Fibroblast of peridontal ligament (primary cell): ENCODE results near the gene CDKAL1.

Source experiments
- DNase-seq: peaks from one replicate; pipeline ENCODE4 v3.0.0-alpha.2; 2010; ENCODE audit errors: extremely low read depth

CDKAL1 gene

DNA sequence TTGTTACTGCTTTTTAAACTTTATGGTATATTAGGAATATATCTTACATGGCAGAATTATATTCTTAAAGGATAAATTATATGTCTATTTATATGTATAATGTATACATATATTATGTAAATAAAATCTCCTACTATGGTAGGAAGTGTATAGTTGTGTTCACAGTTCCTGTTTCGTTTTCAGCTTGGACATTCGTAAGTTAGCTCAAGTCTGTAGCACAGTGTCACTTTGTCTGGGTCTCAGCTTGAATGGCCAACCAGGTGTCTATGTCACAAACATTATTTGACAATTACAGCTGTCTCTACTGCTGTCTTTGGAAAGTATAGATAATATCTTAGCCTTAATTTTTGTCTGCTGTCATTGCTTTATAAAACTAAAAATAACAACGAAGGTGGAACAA, 303.9 kb downstream of the CDKAL1 start:
- no peak for DNase-seq

DNA sequence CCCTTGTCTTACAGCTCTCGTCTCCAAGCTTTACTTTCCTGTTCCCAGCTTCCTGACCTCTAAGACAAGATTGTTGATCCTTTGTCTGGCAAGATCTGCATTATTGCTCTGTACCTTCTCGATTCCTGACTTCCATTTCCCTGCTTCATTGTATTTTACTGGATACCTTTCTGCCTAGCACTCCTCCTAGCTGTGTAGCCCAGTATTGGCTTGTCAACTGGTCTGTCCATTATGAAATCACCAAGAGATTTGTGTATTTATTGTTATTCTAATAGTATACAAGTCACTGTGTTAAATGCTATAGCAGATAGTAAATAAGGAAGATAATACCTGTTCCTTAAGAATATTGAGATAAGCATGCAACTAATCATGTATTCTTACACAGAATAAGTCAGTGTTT, 305.4 kb downstream of the CDKAL1 start:
- DNase-seq, result no peak

GRCh38 chr6:20840675-20841074, 306.4 kb downstream of the CDKAL1 start:
- DNase-seq, result peak; percentile 87

DNA sequence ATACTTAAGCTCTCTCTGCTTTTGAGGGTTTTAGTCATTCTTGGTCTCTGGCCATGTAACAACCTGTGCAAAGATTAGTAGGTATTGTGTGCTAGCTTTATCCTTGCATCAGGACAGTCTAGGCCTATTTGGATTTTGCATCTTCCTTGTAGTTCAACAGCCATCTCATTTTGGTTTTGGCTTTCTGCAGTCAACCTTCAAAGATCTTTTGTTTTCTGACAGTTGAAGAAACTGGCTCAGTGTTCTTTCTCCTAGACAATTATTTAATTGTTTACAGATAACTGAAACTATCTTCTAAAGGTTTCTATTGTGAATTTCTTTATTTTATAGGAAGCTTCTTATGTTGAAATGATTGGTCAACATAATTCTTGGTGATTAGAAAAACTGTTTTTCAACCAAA, 307.5 kb downstream of the CDKAL1 start:
- DNase-seq, result no peak

GRCh38 chr6:20845592-20845991, 311.3 kb downstream of the CDKAL1 start:
- peak; percentile 18 for DNase-seq

DNA sequence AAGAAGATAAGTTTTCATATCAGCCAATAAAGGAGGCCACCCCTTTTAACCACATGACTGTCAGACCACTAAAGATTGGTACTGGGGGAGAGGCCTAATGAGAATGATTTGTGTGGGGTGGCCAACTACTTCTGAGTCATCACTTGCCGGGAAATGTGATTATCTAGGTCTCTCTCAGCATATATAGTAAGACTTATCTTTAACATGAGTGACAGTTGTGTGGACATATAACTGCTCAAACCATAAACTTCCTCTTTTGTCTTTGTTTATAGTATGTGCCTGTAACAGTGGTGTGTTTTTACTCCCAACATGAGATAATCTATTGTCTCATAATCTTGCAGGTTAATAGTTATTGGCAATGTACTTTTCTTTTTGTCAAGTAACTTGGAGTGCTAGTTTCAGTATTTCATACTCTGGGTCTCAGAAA, 312.4 kb downstream of the CDKAL1 start:
- peak; percentile 14 for DNase-seq

DNA sequence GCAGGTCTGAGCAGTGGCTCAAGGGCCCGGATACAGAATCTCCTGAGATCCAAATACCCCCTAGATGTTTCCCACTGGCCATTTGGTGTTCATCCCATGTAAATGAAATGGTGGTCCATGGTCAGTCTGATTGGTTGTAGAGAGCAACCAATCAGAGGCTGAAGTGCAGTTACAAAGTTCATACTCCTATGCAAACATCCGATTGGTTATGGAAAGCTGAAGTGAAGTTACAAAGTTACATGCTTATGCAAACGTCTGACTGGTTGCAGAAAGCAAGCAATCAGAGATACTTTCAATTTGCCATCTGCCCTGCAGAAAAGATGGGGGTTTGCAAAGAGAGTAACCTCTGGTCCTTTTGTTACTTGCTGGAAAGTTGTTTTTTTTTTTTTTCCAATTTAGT, 313.6 kb downstream of the CDKAL1 start:
- peak; percentile 25 for DNase-seq

- DNase-seq, result no peak
Observed at GRCh38 chr6:20850686-20851416, 316.6 kb downstream of the CDKAL1 start.

- no peak for DNase-seq
Observed at GRCh38 chr6:20851795-20852194, 317.5 kb downstream of the CDKAL1 start.

GRCh38 chr6:20853828-20854227, 319.6 kb downstream of the CDKAL1 start:
- no peak for DNase-seq

- DNase-seq, result no peak
Observed at GRCh38 chr6:20856681-20857288, 322.5 kb downstream of the CDKAL1 start.

DNA sequence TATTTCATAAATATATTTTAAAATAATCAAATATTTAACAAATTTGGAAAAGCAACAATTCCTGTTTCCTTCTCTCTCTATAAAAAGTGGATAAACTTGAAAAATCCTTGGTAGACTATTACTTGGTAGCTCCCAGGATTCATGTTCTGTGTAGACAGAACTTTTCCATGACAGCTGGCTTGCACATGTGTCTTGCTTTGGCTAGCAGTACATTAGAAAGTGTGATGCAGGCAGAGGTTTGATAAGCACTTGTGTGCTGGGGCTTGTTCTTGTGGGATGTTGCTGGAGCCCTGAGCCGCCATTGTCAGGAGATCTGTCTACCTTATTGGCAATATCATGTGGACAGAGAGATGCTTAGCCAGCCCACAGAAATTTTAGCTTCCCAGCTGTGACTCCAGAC, 327.2 kb downstream of the CDKAL1 start:
- no peak for DNase-seq

GRCh38 chr6:20866036-20866435, 331.8 kb downstream of the CDKAL1 start:
- no peak for DNase-seq

DNA sequence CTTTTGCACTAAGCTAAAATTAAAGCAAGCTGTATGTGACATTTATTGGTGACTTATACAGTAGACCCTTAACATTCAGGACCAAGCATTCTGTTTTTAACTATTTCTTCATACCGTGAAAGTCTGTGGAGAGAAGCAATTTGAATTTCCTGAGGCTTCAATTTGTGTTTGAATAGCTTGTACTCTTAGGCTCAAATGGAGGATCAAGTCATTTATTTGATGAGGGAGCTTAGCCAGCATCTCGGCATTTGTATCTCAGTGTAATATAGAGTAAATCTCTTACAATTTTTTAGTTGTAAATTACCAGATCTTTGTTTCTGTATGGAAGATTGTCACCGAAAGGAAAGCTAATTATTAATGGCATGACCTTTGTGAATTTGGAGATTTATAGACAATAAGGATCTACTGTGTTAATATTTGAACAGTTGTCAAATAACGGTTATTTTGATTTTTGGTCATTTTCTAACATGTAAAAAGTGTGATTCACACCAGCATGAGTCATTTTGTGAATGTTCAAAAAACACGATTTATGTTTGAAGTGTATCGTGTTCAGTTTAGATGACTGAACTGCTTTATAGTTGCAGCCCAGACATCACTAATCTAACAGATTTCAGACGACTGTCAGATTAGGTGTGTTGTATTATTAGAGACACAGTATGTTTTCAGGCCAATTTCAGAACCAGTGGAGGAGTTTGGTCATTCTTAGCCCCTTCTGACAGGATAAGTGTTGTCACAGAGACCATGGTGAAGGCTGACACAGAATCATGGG, 332.9 kb downstream of the CDKAL1 start:
- DNase-seq, result peak; percentile 20

- DNase-seq, result no peak
Observed at GRCh38 chr6:20868397-20869096, 334.3 kb downstream of the CDKAL1 start.

- DNase-seq, result no peak
Observed at GRCh38 chr6:20870021-20870420, 335.8 kb downstream of the CDKAL1 start.

DNA sequence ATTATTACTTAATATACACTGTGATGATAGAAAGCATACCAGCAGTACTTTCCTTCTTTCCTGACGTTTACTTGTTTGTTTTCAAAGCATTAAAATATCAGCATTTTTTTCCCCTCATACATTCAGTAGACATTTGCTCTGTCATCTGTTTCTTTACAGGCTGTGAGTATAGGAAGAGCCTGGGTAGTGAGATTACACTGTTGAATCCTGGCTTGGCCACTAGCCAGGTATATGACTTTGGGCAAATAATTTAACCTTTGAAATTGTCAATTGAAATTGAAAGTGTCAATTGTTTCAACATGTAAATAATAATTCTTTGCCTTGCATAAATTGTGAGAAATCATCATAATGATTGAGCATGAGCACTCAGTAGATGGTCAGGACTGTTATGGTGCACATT, 336.2 kb downstream of the CDKAL1 start:
- no peak for DNase-seq

DNA sequence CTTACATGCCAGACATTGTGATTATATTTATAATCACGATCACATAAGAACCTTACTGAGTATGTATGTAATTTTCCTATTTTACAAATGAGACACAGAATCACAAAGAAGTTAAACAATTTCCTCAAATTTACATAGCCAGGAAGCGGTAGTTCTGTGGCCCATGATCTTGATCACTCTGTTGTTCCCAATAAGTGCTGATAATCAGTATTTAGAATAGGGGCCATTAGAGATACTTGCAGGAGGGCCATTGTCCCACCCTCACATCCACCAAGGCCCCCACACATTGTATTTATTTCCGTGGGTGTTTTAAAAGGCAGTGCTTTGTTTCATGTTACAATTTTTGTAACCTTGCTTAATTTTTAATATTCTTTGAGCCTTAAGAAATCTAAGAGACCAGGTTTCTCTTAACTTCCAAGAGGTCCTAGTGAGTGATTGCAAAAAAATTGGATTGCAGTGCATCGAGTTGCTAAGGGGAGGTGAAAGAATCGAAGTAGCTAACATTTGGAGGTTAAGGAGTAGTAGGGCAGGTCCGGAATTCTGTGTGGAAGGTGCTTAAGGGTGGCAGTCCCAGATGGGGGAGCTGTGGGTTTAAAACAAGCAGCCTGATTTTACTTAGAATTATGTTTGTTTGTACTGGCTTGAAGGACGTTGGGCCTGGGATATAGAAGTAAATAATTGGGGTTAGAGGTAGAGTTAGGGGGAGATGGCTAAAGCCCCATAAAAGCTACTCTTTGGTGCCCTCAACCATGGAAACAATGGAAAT, 339.4 kb downstream of the CDKAL1 start:
- peak; percentile 42 for DNase-seq

GRCh38 chr6:20875369-20875963, 341.2 kb downstream of the CDKAL1 start:
- DNase-seq, result peak; percentile 73

DNA sequence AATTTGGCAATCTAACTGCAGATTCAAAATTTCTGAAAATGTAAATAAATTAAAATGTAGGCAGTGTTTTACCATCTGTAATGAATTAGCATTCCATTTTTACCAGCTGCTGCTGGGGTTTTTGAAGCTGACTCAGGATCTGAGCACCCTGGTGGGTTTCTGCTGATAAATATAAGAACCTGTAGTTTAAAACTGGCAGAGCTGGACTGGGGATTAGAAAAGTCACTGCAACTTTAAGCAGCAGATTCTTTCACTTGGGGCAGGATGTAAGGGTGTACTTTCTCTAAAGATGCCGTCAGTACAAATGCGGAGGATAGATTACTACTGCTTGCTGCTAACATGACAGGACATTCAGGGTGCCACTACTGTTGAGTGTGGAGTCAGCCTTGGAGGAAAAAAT, 341.8 kb downstream of the CDKAL1 start:
- DNase-seq, result peak; percentile 93

- DNase-seq, result no peak
Observed at GRCh38 chr6:20876561-20876960, 342.3 kb downstream of the CDKAL1 start.
